SK-N-MC (cell line): Measurements from ENCODE around the gene C6orf120.

Experiments
- EZH2 ChIP-seq: fragments of 200-600 bp; sonication (generic); IDR thresholded peaks from one replicate; pipeline ENCODE4 v1.6.1; 2017; ENCODE audit warnings: antibody characterized with exemption
- FOXP2 ChIP-seq: optimal IDR thresholded peaks from 2 replicates; pipeline ENCODE3; 2011; ENCODE audit warnings: mild to moderate bottlenecking, moderate library complexity; ENCODE audit not compliant: insufficient read depth; ENCODE audit errors: extremely low read length, control extremely low read depth
- POLR2AphosphoS5 ChIP-seq: IDR thresholded peaks from 2 replicates; pipeline ENCODE4 v1.6.1; 2012; ENCODE audit warnings: mild to moderate bottlenecking, low read depth, low read length, borderline replicate concordance

DNA sequence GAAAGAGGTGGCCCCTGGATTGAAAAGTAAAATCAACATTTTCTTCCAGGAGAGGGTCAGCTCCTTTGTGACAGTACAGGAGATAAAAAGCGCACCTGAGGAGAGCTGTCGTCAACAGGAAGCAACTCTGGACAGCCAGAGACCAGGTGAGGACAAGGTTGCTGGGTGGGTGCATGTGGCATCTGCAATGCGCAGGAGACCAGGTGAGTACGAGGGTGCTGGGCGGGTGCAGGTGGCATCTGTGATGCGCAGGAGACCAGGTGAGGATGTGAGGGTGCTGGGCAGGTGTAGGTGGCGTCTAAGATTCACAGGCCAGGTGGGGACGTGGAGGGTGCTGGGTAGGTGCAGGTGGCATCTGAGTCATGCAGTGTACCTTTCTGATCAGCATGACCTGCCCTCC lies 38.5 kb upstream of the C6orf120 start:
- no peak for TF ChIP-seq POLR2AphosphoS5
- TF ChIP-seq FOXP2 = no peak
- TF ChIP-seq EZH2 = no peak
